ENCODE measurements around the gene MSL1. TPM values are rescaled to one million over a fixed set of nuclear protein-coding genes. Genes with fewer than 3 reads are reported as not detected.

MSL1 gene
- total and polyA plus RNA-seq, 2 experiments from 2014 or later, result 26.7 to 81.6 TPM

- WGBS (ENCODE audit: low lambda C conversion rate, missing lambda C conversion rate), result 94% methylated on average over 6 of the region's 6 CpGs
- no peak overlapping the region for H2AFZ ChIP-seq
- H3K9me3 ChIP-seq (ENCODE audit: low read depth), result no peaks in the 10 kb centered on the region
- H3K4me3 ChIP-seq, result no peak overlapping the region
- no peaks in the 10 kb centered on the region for H4K20me1 ChIP-seq (ENCODE audit: insufficient read depth, poor library complexity, severe bottlenecking)
- H3K4me2 ChIP-seq, result no peak overlapping the region
- no peaks in the 10 kb centered on the region for H3K4me1 ChIP-seq (ENCODE audit: insufficient read depth)
- no peak for DNase-seq (ENCODE audit: low spot score)
- no peaks in the 10 kb centered on the region for H3K9me2 ChIP-seq (replicated peaks; ENCODE audit: insufficient read depth)
- no peak overlapping the region for H3K27ac ChIP-seq
- TF ChIP-seq CTCF (IDR thresholded peaks at IDR 0.05; ENCODE audit: poor library complexity) (no peak), EZH2 (IDR thresholded peaks at IDR 0.05; ENCODE audit: borderline replicate concordance) (no peak)
- no peaks in the 10 kb centered on the region for H3K79me2 ChIP-seq
- no peaks in the 10 kb centered on the region for H3K27me3 ChIP-seq
- H3K36me3 ChIP-seq (replicated peaks; ENCODE audit: insufficient read depth, low read depth), result no peaks in the 10 kb centered on the region
Measured at GRCh38 chr17:40087049-40087794, 34.5 kb upstream of the MSL1 start.

- H2AFZ ChIP-seq, result no peak overlapping the region
- no peak for TF ChIP-seq CTCF (IDR thresholded peaks at IDR 0.05; ENCODE audit: poor library complexity)
- H3K4me3 ChIP-seq, result no peak overlapping the region
- no peaks in the 10 kb centered on the region for H4K20me1 ChIP-seq (ENCODE audit: insufficient read depth, poor library complexity, severe bottlenecking)
- no peaks in the 10 kb centered on the region for H3K79me2 ChIP-seq
- no peaks in the 10 kb centered on the region for H3K4me1 ChIP-seq (ENCODE audit: insufficient read depth)
- H3K9me2 ChIP-seq (replicated peaks; ENCODE audit: insufficient read depth), result no peaks in the 10 kb centered on the region
- no peaks in the 10 kb centered on the region for H3K27me3 ChIP-seq
- H3K4me2 ChIP-seq, result no peak overlapping the region
- no peak for DNase-seq (ENCODE audit: low spot score)
- 93% methylated on average over 28 of the region's 28 CpGs for WGBS (ENCODE audit: low lambda C conversion rate, missing lambda C conversion rate)
- H3K9me3 ChIP-seq (ENCODE audit: low read depth), result no peaks in the 10 kb centered on the region
- no peak overlapping the region for H3K27ac ChIP-seq
- H3K36me3 ChIP-seq (replicated peaks; ENCODE audit: insufficient read depth, low read depth), result no peaks in the 10 kb centered on the region
Measured at GRCh38 chr17:40087903-40088718, 33.7 kb upstream of the MSL1 start.

GRCh38 chr17:40089077-40089895, 32.5 kb upstream of the MSL1 start:
- no peaks in the 10 kb centered on the region for H3K4me1 ChIP-seq (ENCODE audit: insufficient read depth)
- no peaks in the 10 kb centered on the region for H3K9me3 ChIP-seq (ENCODE audit: low read depth)
- no peak overlapping the region for H3K4me3 ChIP-seq
- no peak for TF ChIP-seq EZH2phosphoT487 (IDR thresholded peaks at IDR 0.05; ENCODE audit: low read depth, severe bottlenecking, unreplicated experiment)
- TF ChIP-seq CTCF (IDR thresholded peaks at IDR 0.05; ENCODE audit: poor library complexity), result no peak
- TF ChIP-seq EZH2 (IDR thresholded peaks at IDR 0.05; ENCODE audit: borderline replicate concordance), result no peak
- H4K20me1 ChIP-seq (ENCODE audit: insufficient read depth, poor library complexity, severe bottlenecking), result no peaks in the 10 kb centered on the region
- H3K27ac ChIP-seq, result no peak overlapping the region
- no peak for DNase-seq (ENCODE audit: low spot score)
- H3K9me2 ChIP-seq (replicated peaks; ENCODE audit: insufficient read depth), result no peaks in the 10 kb centered on the region
- no peaks in the 10 kb centered on the region for H3K36me3 ChIP-seq (replicated peaks; ENCODE audit: insufficient read depth, low read depth)
- H2AFZ ChIP-seq, result no peak overlapping the region
- 89% methylated on average over 21 of the region's 26 CpGs for WGBS (ENCODE audit: low lambda C conversion rate, missing lambda C conversion rate)
- H3K79me2 ChIP-seq, result no peaks in the 10 kb centered on the region
- no peak overlapping the region for H3K4me2 ChIP-seq
- no peaks in the 10 kb centered on the region for H3K27me3 ChIP-seq

Measured in hepatocyte (in vitro differentiated cells).